ENCODE results near the gene ARHGEF10L.

ARHGEF10L gene

GRCh38 chr1:17661546-17662157, 122.2 kb downstream of the ARHGEF10L start:
- peak; percentile 25 to 43 (median 29) for DNase-seq (ENCODE audit: low read depth in 3 of 3)

DNA sequence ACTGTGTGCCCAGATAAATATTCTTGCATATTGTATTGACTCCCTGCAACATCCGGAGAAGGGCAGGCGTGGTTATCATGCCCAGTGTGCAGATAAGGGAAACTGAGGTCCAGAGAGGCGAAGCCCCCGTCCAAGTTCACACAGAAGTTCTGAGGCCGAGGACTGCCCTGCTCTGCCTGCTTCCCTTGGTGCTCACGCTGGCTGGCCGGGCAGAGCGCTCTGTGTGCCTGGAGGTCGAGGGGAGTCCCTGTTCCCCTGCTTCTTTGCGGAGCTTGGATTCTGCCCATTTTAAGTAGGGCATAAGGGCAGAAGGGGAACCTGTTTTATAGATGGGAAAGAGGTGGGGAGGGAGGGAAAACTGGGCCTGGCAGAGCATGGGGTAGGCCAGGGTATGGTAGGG, 122.8 kb downstream of the ARHGEF10L start:
- no peak for DNase-seq (ENCODE audit: low read depth in 3 of 3)

GRCh38 chr1:17662786-17663185, 123.3 kb downstream of the ARHGEF10L start:
- DNase-seq (ENCODE audit: low read depth in 3 of 3): no peak

- DNase-seq (ENCODE audit: low read depth in 3 of 3): no peak
These were observed 124.1 kb downstream of the ARHGEF10L start for GRCh38 chr1:17663646-17664045.

DNA sequence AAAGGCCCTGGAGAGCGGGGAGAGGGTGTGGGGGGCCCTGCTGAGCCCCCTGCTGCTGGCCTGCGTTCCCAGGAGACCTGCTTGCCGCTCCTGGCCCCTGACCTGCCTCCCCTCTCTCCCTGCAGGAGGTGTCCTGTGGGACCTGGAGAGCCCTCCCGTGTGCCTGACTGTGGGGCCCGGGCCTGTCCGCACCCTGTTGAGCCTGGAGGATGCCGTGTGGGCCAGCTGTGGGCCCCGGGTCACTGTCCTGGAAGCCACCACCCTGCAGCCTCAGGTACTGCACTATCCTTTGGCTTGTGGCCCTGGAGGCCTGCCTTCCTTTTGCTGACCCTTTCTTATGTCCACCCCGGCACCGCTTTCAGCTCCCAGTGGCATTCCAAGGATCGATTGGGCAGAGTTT, 124.8 kb downstream of the ARHGEF10L start:
- DNase-seq (ENCODE audit: low read depth in 3 of 3): no peak

DNA sequence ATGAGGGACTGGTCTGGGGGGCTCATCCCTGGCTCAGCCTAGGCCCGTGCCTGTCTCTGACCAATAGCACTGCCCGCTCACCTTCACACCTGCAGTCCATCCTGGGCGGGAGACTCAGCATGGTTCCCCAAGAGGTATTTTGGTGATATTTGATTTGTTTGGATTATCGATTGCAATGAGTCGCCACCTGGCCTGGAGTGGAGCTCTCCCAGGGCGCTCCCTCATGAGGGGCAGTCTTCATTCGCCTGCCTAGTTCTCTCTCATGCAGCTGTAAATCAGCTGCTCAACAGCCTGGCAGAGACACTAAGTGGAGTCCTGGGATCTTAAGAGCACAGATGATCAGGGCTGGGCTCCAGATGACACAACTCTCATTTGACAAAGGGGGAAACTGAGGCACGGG, 125.6 kb downstream of the ARHGEF10L start:
- DNase-seq (ENCODE audit: low read depth in 3 of 3): no peak

GRCh38 chr1:17665950-17666720, 126.6 kb downstream of the ARHGEF10L start:
- no peak for DNase-seq (ENCODE audit: low read depth in 3 of 3)

DNA sequence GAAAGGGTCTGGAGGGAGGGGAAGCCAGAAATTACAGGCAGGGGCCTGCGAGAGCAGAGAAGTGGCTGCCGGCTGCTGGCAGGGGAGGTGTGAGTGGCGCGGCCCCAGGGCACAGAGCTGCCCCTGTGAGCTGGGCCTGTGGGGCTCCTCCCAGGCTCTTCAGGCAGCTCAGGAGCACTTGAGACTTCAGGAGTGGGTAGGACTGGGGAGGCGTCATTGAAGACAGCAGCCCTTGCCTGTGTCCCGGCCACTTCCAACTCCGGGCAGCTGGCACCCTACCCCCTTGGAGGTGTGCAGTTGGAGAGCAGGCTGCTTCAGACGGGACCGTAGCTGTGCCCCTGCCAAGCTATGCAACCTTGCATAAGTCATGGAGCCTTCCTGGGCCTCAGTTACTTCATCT, 128.1 kb downstream of the ARHGEF10L start:
- no peak for DNase-seq (ENCODE audit: low read depth in 3 of 3)

DNA sequence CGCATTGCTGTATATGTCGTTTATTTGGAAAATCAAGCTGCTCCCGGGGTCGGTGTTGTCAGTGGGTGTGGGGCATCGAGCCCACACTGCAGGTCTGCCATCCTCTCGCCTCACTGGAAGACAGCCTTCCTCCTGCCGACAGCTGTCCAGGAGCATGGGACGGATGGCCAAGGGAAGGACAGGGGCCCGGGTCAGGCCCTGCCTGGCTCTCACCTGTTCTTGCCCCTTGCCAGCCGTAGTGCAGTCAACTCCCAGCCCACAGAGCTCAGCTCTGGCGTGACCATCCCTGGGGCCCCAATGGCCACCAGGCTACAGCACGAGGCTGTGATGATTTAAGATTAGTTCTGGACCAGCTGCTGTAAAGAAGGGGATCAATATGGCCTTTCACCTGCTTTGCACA, 128.7 kb downstream of the ARHGEF10L start:
- DNase-seq (ENCODE audit: low read depth in 3 of 3): no peak

- no peak for DNase-seq (ENCODE audit: low read depth in 3 of 3)
These were observed 129.2 kb downstream of the ARHGEF10L start for GRCh38 chr1:17668624-17669175.

- no peak for DNase-seq (ENCODE audit: low read depth in 3 of 3)
These were observed 129.8 kb downstream of the ARHGEF10L start for GRCh38 chr1:17669305-17669704.

- DNase-seq (ENCODE audit: low read depth in 3 of 3): no peak
These were observed 130.5 kb downstream of the ARHGEF10L start for GRCh38 chr1:17669866-17670451.

- no peak for DNase-seq (ENCODE audit: low read depth in 3 of 3)
These were observed 131.3 kb downstream of the ARHGEF10L start for GRCh38 chr1:17670587-17671313.

DNA sequence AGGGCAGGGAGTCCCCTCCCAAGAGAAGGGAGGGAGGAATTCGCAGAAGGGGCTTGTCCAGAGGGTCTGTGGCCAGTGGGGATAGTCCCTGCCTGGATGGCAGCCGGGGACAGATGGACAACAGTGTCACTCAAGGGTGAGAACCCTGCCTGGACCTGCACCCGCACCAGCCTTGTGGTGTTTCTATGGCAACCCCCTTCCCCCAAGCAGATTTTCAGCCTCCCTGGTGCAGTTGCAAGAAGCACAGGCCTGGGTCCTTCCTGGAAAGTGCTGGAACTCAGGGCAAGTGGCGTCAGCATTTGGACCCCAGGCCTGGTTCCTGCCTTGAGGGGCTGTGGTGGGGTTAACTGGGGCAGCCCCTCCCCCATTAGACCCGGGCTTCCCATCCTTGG, 131.8 kb downstream of the ARHGEF10L start:
- no peak for DNase-seq (ENCODE audit: low read depth in 3 of 3)

DNA sequence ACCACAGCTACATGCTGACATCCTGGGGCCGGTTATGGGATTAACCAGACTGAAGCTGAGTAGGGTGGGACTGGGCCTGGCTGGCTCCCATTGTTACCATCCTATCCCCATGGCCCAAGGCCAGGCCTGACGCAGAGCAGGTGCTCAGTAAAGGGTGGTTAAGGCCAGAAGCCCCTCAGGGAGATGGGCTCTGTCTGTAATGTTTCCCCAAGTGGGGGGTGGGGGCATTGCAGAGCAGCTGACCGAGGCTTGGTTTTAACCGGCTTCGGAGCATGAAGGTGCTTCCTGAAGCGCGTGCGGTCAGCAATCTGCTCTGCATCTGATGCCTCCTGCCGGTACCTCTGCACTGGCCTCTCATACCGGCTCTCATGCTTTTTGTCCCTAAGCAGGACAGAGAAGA, 132.2 kb downstream of the ARHGEF10L start:
- no peak for DNase-seq (ENCODE audit: low read depth in 3 of 3)

DNA sequence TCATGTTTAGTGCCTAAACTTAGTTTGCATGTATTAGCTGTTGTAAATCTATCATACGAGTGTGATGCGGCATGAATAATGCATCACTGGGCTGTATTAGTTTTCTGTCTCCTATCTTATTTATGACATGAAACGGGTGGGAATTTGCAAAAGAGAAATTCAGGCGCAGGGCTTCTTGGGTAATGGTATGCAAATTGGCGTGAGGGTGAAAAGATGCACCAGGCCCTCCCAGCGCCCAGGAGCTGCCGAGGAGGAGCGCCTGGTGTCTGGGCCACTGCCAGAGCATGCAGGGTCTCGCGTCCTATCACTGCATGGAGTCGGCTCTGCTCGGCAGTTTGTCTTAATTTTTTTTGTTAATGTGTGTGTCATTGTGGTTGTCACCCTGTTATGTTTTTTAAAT, 132.7 kb downstream of the ARHGEF10L start:
- no peak for DNase-seq (ENCODE audit: low read depth in 3 of 3)

DNA sequence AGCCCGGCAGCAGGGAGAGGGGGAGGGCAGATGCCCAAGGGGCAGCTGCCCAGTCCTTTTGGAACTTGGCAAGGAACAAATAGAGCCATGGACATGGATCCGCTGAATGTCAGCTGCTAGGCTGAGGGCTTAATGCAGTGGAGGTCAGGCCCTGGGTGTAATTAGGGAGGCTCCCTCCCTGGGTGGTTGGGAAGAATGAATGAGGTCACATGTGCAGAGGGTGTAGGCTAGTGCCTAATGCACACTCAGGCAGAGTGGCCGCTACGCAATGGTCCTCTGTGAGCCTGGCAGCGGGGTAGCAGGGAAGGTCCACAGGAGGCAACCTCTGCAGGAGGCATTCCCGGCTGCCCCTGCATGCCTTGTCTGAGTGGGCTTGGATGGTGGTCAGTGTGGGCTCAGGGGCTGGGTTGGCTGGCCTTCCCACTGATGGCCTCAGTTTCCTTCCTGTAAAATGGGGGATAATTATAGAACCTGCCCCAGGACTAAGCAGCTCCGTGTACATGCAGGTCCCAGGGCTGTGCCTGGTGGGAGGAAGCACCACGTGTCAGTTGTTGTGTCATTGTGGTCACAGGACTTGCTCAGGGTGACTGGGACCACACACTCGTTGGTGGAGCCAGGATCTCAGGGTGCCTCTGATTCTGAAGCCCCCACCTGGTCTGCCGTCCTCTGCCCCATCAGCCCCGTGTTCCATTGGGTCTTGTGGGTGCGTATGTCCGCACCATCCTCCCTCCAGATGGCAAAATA, 134.0 kb downstream of the ARHGEF10L start:
- no peak for DNase-seq (ENCODE audit: low read depth in 3 of 3)

DNA sequence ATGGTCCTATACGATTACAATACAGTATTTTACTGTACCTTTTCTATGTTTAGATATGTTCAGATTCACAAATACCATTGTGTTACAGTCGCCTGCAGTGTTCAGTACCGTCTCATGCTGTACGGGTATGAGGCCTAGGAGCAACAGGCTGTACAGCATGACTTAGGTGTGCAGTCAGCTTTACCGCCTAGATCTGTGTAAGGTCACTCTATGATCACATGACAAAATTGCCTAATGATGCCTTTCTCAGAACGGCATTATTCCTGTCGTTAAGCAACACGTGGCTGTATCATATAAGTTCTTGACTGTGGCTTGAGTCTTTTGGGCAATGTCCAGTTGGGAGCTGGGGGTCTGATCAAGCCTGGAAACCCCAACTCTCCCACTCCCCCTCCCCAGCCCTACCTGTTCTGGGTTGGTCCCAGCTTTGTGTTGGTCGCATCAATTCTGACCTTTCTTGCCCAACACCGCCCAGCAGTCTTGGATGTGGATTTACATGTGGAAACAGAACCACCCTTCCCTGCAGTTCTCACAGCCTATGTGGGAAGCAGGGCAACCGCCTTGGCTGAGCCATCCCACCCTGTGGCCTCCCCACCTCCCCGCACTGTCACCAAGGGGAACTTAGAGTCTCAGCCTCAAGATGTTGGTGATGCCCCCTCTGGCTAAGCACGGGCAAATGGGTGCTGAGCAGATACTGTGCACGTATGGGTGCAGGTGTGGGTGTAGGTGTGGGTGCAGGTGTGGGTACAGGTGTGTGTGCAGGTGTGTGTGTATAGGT, 135.4 kb downstream of the ARHGEF10L start:
- no peak for DNase-seq (ENCODE audit: low read depth in 3 of 3)

GRCh38 chr1:17675744-17676143, 136.2 kb downstream of the ARHGEF10L start:
- DNase-seq (ENCODE audit: low read depth in 3 of 3): no peak

DNA sequence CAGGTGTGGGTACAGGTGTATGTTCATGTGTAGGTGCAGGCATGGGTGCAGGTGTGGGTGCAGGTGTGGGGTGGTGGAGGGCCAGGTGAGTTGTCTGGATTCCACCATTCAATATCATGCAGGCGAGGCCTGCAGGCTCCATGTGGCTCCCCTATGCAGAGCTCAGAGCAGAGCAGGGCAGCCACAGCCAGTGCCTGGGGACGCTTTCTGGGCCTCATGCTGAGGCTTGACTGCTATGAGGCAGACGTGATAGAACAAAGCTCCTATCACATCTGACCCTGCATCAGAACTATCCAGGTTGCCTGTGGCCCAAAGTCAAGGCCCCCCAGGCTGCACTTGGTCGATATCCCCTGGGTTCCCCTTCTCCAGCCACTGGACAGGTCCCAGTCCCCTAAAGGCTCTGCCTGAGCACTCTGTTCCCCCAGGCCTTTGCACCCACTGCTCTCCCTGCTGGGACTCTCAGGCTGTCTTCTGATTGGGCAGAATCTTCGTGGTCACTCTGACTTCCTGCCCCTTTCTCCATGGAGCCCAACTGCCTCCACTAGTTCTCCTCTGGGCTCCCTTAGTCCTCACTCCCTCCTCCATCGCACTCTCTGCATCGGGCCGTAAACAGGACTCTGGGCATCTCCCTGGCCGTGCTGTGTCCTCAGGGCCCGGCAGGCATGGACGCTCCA, 137.0 kb downstream of the ARHGEF10L start:
- no peak for DNase-seq (ENCODE audit: low read depth in 3 of 3)
